Heart left ventricle (tissue), 16 donors: ENCODE measurements around the gene TGM4. TPM values are rescaled to one million over a fixed set of nuclear protein-coding genes. Genes with fewer than 3 reads are reported as not detected.

Source experiments
- ATAC-seq, 4 donors: fragments of 200-7000 bp; cut with Tn5 transposase; one replicate each; pipeline ENCODE4 v1.9.1; 2020 to 2022; ENCODE audit warnings: moderate library complexity in 4 of 4, mild to moderate bottlenecking in 3 of 4, moderate number of reproducible peaks in 1 of 4
- DNase-seq, 5 donors: peaks; one replicate each; pipeline ENCODE4 v3.0.0-alpha.2; 2020
- H3K27ac ChIP-seq, 12 donors: fragments of 200-600 bp; sonication (generic) in 4 of 12; one replicate each; pipeline versions ENCODE4 v1.5.0 to v1.8.0; 2016 to 2022; ENCODE audit warnings: mild to moderate bottlenecking in 2 of 12
- H3K27me3 ChIP-seq, 9 donors: fragments of 200-600 bp; sonication (generic) in 2 of 9; one replicate each; pipeline versions ENCODE4 v1.5.1 to v1.8.0; 2016 to 2022; ENCODE audit warnings: mild to moderate bottlenecking in 3 of 9
- H3K36me3 ChIP-seq, 9 donors: fragments of 200-600 bp; sonication (generic) in 2 of 9; one replicate each; pipeline versions ENCODE4 v1.5.0 to v1.8.0; 2018 to 2022; ENCODE audit warnings: mild to moderate bottlenecking in 2 of 9
- H3K4me1 ChIP-seq, 12 donors: fragments of 200-600 bp; sonication (generic) in 4 of 12; one replicate each; pipeline versions ENCODE4 v1.5.0 to v1.8.0; 2016 to 2022; ENCODE audit warnings: mild to moderate bottlenecking in 3 of 12
- H3K4me3 ChIP-seq, 12 donors: fragments of 200-600 bp; sonication (generic) in 4 of 12; one replicate each; pipeline versions ENCODE4 v1.5.0 to v1.8.0; 2017 to 2022; ENCODE audit warnings: mild to moderate bottlenecking in 9 of 12, moderate library complexity in 4 of 12
- H3K9me3 ChIP-seq, 12 donors: fragments of 200-600 bp; sonication (generic) in 4 of 12; one replicate each; pipeline versions ENCODE4 v1.5.0 to v1.8.0; 2016 to 2022; ENCODE audit warnings: mild to moderate bottlenecking in 1 of 12
- POLR2A ChIP-seq, 2 donors: fragments of 450-650 bp; IDR thresholded peaks; one replicate each; pipeline ENCODE4 v1.6.1; 2017; ENCODE audit warnings: antibody characterized with exemption in 2 of 2, mild to moderate bottlenecking in 2 of 2, moderate library complexity in 2 of 2
- WGBS, 4 donors: extraction: QIAGEN DNeasy Blood & Tissue Kit in 2 of 4; methylation state at CpG; one replicate each; pipeline versions ENCODE4 v1.1.5 to v1.1.7; 2013 to 2018; 5-methylcytosine and 5-hydroxymethylcytosine counted together
- intact Hi-C, 10 donors: fragments of 100-400 bp; cut with DNase I; formaldehyde crosslinking; loops; one replicate each; pipeline versions ENCODE4 v1.11.1 to v1.14.2; 2022
- polyA plus RNA-seq, 2 donors: library from polyadenylated mRNA; stranded (reverse); fragments of 200-250 nt; gene quantifications; one replicate each; pipeline ENCODE4 v1.2.3, GENCODE V29; 2013
- total RNA-seq, 9 donors: library from RNA; depleted of rRNA in 2 of 9; stranded (reverse); fragments of >200 nt in 2 of 9; fragmentation: NEBNext Ultra II Directional in 3 of 9; extraction: Animal tissue kit (Norgen Biotek cat#: 25700) in 3 of 9; gene quantifications; one replicate each; pipeline versions ENCODE4 v1.1.0 to v1.2.4, GENCODE V29; 2016 to 2023
- TF ChIP-seq, protein P1 (sequence below), 12 donors: fragments of 200-600 bp; sonication (generic) in 4 of 12; IDR thresholded peaks; one replicate each; pipeline versions ENCODE4 v1.5.0 to v1.8.0; 2018 to 2022; ENCODE audit warnings: antibody characterized with exemption in 12 of 12, mild to moderate bottlenecking in 5 of 12
- donor health status: ischemic (EF 13 %, LVEDD 7.1; RV severe dilation, severe dysfunction).
- donor health status: healthy with polysubstance abuse.
- donor health status: DM: no; HTN: yes; CAD: no.
- donor health status: DM: no; HTN: no; CAD: no.
- donor health status: ischemic (EF 25% LVEDD 6.9; RV normal size, moderate dysfunction).
- donor health status: ischemic (EF 25% LVEDD 5.7; RV mildly dilated, moderate dysfunction).
- donor health status: healthy.
- donor health status: DM: yes; HTN: yes; CAD: no.
- donor health status: ischemic (EF 35%, LVEDD 5.7; RV mildly dilated, moderate dysfunction).
- donor health status: nonischemic (EF 11% LVEDD 7.7; RV severe dilation, severe dysfunction).
- donor health status: DM: yes; HTN: yes; CAD: no.
- donor health status: PGD.
- donor health status: ischemic (EF 29% LVEDD 5.4; RV normal size, mild dysfunction).
- donor health status: nonischemic (EF 23%, LVEDD 6.1; RV moderate dilation, normal function).

TGM4 gene
- total and polyA plus RNA-seq, 11 donors = 0.66 TPM; not detected in 10

DNA sequence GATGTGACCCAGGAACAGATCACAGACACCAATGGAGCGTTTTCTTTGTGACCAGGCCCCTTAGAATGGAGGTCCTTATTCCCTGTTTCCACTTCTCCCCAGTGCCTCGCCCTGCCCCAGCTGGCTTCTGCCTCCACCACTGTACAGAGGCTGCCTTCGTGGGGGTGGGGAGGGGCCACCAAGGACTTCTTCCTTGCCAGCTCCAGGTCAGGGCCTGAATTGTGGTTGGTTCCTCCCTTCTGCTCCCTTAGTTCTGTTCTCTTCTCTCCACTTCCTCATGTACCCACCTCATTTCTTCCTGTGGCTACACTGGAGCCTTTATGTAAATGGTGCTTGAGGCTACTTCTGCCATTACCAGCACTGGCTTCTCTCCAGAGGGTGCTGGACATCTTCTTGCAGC, 16.4 kb downstream of the TGM4 start:
- DNase-seq (no peak), ATAC-seq (no peak)
- Histone ChIP-seq H3K9me3 (no peaks in the 10 kb centered on the region), H3K4me1 (no peaks in the 10 kb centered on the region), H3K4me3 (no peak overlapping the region), H3K27me3 (peaks cover 0 to 9% (median 0%) of the 10 kb centered on the region in 9 donors), H3K27ac (no peak overlapping the region), H3K36me3 (no peaks in the 10 kb centered on the region)
- WGBS, 4 donors = 69 to 80% (median 71%) methylated on average over 3 of the region's 3 CpGs
- TF ChIP-seq POLR2A (IDR thresholded peaks at IDR 0.05) = no peak
- TF ChIP-seq, protein P1, sequence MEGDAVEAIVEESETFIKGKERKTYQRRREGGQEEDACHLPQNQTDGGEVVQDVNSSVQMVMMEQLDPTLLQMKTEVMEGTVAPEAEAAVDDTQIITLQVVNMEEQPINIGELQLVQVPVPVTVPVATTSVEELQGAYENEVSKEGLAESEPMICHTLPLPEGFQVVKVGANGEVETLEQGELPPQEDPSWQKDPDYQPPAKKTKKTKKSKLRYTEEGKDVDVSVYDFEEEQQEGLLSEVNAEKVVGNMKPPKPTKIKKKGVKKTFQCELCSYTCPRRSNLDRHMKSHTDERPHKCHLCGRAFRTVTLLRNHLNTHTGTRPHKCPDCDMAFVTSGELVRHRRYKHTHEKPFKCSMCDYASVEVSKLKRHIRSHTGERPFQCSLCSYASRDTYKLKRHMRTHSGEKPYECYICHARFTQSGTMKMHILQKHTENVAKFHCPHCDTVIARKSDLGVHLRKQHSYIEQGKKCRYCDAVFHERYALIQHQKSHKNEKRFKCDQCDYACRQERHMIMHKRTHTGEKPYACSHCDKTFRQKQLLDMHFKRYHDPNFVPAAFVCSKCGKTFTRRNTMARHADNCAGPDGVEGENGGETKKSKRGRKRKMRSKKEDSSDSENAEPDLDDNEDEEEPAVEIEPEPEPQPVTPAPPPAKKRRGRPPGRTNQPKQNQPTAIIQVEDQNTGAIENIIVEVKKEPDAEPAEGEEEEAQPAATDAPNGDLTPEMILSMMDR (IDR thresholded peaks at IDR 0.05) = no peak
- intact Hi-C loops = no loop called here

DNA sequence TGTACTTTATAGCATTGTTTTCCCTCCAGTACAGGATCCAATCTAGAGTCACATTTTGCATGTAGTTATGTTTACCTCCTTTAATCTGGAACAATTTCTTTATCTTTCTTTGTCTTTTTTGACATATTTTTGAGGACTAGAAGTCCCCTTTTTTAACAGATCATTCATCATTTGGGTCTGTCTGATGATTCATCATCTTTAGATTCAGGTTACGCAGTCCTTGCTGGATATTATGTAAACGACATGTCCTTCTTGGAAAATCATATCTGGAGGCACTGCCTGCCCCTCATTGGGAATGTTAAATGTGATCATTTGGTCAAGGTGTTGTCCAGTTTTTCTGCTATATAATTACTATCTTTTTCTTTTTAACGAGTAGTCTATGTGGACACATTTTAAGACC, 18.3 kb downstream of the TGM4 start:
- H3K4me1 ChIP-seq = no peaks in the 10 kb centered on the region
- WGBS, 4 donors = 70 to 92% (median 75%) methylated on average over 3 of the region's 3 CpGs
- TF ChIP-seq POLR2A (IDR thresholded peaks at IDR 0.05) = no peak
- TF ChIP-seq, protein P1 (IDR thresholded peaks at IDR 0.05) = no peak
- no peak for DNase-seq
- no peak overlapping the region for H3K27ac ChIP-seq
- H3K27me3 ChIP-seq = peaks cover 0 to 3% (median 0%) of the 10 kb centered on the region in 9 donors
- intact Hi-C loops = no loop called here
- no peak for ATAC-seq
- no peaks in the 10 kb centered on the region for H3K36me3 ChIP-seq
- H3K9me3 ChIP-seq = no peaks in the 10 kb centered on the region
- no peak overlapping the region for H3K4me3 ChIP-seq

DNA sequence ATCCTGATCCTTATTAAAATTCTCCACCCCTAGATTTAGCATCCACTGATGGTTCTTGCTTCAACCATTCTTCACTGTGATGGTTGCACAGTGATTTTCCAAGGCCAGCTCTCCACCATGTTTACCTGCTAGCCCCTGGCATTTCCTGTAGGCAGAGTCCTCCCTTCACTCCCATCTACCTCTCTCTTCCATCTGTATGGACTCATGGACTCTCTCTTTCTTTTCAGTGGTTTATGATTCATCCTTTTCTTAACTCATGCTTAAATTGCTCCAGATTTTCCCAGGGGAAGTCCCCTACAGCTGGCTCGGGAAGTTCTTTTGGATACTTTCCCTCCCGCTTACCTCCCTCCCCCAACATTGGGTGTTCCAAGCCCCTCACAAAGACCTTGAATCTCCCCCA, 18.7 kb downstream of the TGM4 start:
- no peak for ATAC-seq
- intact Hi-C loops = no loop called here
- DNase-seq = no peak

DNA sequence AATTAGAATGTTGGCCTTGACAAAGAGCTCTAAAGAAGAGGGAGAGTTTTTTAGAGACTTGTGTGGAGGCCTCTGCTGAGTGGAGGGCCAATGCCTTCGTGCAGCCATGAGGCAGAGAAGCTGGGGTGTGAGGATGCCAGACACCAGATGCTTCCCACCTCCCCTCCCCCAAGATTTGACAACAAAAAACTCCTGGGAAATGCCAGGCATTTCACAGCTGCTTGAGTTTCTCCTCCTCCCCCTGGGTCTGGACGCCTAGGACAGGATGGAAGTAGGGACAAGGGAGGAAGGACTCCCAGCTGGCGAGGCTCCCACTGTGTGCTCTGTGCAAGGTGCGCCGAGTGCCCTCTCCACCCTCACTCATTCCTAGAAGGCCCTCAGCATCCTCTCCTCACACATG, 20.1 kb downstream of the TGM4 start:
- Histone ChIP-seq H3K4me3 (no peak overlapping the region), H3K27me3 (peaks cover 0 to 13% (median 0%) of the 10 kb centered on the region in 9 donors), H3K4me1 (no peaks in the 10 kb centered on the region), H3K9me3 (no peaks in the 10 kb centered on the region), H3K27ac (no peak overlapping the region), H3K36me3 (no peaks in the 10 kb centered on the region)
- DNase-seq (no peak), ATAC-seq (no peak)
- WGBS, 4 donors = 40 to 45% (median 42%) methylated on average over 5 of the region's 5 CpGs
- TF ChIP-seq POLR2A (IDR thresholded peaks at IDR 0.05) = no peak
- TF ChIP-seq, protein P1 (IDR thresholded peaks at IDR 0.05) = no peak
- intact Hi-C loops = no loop called here

More for the DNA sequence above, 18.7 kb downstream of the TGM4 start:
- Histone ChIP-seq H3K36me3 (no peaks in the 10 kb centered on the region), H3K27ac (no peak overlapping the region), H3K9me3 (no peaks in the 10 kb centered on the region), H3K4me1 (no peaks in the 10 kb centered on the region), H3K27me3 (peaks cover 0 to 3% (median 0%) of the 10 kb centered on the region in 9 donors), H3K4me3 (no peak overlapping the region)
- 45 to 67% (median 60%) methylated on average over 2 of the region's 2 CpGs for WGBS, 4 donors
- no peak for TF ChIP-seq POLR2A (IDR thresholded peaks at IDR 0.05)
- TF ChIP-seq, protein P1 (IDR thresholded peaks at IDR 0.05) = no peak
